BJ (cell line): ENCODE results near the gene LYPD8. TPM values are rescaled to one million over a fixed set of nuclear protein-coding genes. Genes with fewer than 3 reads are reported as not detected.

ENCODE experiments used
- CTCF ChIA-PET: fragments of 350-600 bp; formaldehyde crosslinking; extraction: SDS; loops from one replicate; lab custom pipeline; 2021; ENCODE audit warnings: antibody characterized with exemption, inconsistent platforms; lab: Yijun Ruan, JAX
- POLR2A ChIA-PET: fragments of 300-600 bp; sonication (Branson Sonifier 250); formaldehyde crosslinking; extraction: SDS; loops from one replicate; lab custom pipeline; 2021; ENCODE audit warnings: antibody characterized with exemption; lab: Charles Lee
- DNase-seq: peaks from one replicate; pipeline ENCODE4 v3.0.0-alpha.2; 2011; ENCODE audit warnings: low read depth
- H3K27me3 ChIP-seq: 2 replicates; pipeline ENCODE4 v1.6.0; 2011; ENCODE audit warnings: low read length; ENCODE audit not compliant: control insufficient read depth, insufficient read depth
- H3K36me3 ChIP-seq: 2 replicates; pipeline ENCODE4 v1.5.1; 2011; ENCODE audit warnings: low read length; ENCODE audit not compliant: control insufficient read depth, insufficient read depth
- H3K4me3 ChIP-seq: 2 replicates; pipeline ENCODE4 v1.5.1; 2011; ENCODE audit warnings: low read depth, mild to moderate bottlenecking, control low read depth, low read length
- polyA plus RNA-seq: library from polyadenylated mRNA; depleted of rRNA; stranded (reverse); fragments of >200 nt; gene quantifications from 2 replicates; pipeline ENCODE4 v1.2.3, GENCODE V29; 2011
- TF ChIP-seq, protein P1 (sequence below): IDR thresholded peaks from 2 replicates; pipeline ENCODE4 v1.5.1; 2011; ENCODE audit warnings: low read depth, mild to moderate bottlenecking, control low read depth, inconsistent platforms, low read length, moderate library complexity; ENCODE audit not compliant: insufficient read depth

Gene LYPD8
- polyA plus RNA-seq, 1 experiment = not detected

DNA sequence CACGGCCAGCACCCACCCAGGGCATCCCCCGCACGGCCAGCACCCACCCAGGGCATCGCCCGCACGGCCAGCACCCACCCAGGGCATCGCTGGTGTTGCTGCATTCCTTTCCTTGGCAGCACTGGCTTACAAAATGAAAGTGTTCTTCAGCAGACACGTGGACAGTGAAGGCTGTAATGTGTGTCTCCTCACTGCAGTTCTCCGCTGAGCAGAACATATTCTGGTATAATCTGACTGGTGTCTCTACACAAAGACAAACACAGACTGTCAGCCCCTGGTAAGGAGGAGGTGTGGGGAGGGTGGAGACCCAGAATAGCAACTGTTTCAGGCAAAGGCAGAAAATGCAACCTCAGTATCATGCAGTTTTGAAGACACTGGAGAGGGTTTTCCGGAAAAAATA lies 7.3 kb downstream of the LYPD8 start:
- H3K27me3 ChIP-seq = no peaks in the 10 kb centered on the region
- TF ChIP-seq, protein P1, sequence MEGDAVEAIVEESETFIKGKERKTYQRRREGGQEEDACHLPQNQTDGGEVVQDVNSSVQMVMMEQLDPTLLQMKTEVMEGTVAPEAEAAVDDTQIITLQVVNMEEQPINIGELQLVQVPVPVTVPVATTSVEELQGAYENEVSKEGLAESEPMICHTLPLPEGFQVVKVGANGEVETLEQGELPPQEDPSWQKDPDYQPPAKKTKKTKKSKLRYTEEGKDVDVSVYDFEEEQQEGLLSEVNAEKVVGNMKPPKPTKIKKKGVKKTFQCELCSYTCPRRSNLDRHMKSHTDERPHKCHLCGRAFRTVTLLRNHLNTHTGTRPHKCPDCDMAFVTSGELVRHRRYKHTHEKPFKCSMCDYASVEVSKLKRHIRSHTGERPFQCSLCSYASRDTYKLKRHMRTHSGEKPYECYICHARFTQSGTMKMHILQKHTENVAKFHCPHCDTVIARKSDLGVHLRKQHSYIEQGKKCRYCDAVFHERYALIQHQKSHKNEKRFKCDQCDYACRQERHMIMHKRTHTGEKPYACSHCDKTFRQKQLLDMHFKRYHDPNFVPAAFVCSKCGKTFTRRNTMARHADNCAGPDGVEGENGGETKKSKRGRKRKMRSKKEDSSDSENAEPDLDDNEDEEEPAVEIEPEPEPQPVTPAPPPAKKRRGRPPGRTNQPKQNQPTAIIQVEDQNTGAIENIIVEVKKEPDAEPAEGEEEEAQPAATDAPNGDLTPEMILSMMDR = no peak
- H3K36me3 ChIP-seq = no peaks in the 10 kb centered on the region
- DNase-seq = no peak
- ChIA-PET POLR2A (no interaction called here), CTCF (no interaction called here)
- H3K4me3 ChIP-seq = no peak overlapping the region

DNA sequence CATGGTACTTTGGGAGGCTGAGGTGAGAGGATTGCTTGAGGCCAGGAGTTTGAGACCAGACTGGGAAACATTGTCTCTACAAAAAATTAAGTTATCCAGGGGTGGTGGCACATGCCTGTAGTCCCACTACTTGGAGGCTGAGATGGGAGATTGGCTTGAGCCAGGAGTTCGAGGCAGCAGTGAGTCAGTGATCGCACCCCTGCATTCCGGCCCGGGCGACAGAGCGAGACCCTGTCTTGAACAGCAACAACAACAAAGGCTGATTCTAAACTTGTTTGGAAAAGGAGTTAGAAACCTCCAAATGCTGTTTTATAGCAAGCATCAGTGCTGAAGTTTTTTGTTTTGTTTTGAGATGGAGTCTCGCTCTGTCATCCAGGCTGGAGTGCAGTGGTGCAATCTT lies 14.7 kb downstream of the LYPD8 start:
- ChIA-PET CTCF (no interaction called here), POLR2A (no interaction called here)
- DNase-seq = no peak
- TF ChIP-seq, protein P1 = no peak
- Histone ChIP-seq H3K4me3 (no peak overlapping the region), H3K27me3 (no peaks in the 10 kb centered on the region), H3K36me3 (no peaks in the 10 kb centered on the region)

DNA sequence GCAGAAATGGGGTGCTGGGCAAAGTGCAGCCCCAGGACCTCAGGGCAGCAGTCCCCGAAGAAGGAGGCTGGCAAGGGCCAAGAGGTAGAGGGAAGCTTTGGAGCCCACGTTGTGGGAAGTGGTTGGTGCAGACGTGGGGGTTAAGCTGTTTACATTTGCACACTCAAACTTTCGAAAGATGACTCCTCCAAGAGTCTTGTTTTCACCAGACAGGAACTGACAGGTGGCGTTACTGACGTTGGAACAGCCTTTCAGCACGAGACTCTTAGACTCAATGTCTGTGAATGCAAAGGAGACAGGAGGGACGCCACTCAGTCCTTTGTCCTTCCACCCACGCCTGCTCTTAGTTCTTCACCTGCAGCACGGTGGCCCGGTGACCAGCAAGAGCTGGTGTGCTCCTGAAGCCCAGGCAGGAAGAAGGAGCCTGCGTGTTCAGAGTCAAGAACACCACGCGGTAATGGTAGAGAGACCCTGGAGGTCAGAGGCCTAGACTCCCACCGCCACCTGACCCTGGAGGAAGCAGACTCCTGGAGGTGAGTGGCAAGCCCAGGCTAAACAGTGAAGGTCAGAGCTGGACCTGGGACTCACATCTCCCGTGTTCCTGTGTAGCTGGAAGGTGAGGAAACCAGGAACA lies 15.9 kb downstream of the LYPD8 start:
- TF ChIP-seq, protein P1 = no peak
- Histone ChIP-seq H3K4me3 (no peak overlapping the region), H3K36me3 (no peaks in the 10 kb centered on the region), H3K27me3 (no peaks in the 10 kb centered on the region)
- DNase-seq = no peak
- CTCF ChIA-PET = no interaction called here
- POLR2A ChIA-PET = no interaction called here

DNA sequence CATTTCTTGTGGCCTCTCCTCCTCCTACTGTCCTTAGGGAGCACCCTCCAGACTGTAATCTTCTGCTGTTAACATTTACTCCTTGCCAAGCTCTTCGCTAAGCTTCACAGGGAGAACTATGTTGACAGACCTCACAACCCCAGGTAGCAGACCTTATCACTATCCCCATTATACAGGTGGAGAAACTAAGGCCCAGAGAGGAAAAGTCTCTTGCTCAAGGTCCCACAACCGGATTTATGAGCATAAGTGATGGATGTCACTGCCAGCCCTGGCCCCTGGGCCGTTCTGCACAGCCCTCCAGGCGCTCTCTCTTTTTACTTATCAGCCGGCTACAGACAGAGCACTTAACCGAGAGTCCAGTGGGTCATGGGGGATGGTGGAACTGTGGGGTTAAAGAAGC lies 18.1 kb downstream of the LYPD8 start:
- no peak for DNase-seq
- ChIA-PET CTCF (no interaction called here), POLR2A (no interaction called here)
- Histone ChIP-seq H3K36me3 (no peaks in the 10 kb centered on the region), H3K4me3 (no peak overlapping the region), H3K27me3 (no peaks in the 10 kb centered on the region)
- TF ChIP-seq, protein P1 = no peak

DNA sequence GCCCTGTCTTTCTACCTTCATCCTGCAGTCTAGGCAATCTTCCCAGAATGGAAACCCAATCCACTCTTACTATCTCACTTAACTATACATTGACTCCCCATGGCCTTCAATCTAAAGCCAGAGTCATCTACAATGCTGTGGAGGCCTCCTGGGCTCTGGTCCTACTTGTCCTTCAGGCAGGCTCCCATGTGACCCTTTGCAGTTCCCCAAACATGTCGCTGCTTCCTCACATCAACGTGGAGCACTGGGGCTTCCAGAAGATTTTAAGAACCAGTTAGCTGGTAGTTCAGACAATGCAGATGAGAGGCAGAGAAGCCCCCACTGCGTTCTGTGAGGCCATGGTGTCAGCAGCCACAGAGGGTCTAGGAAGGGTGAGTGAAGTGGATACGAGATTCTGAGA lies 18.6 kb downstream of the LYPD8 start:
- no peak for DNase-seq
- CTCF ChIA-PET = no interaction called here
- TF ChIP-seq, protein P1 = no peak
- POLR2A ChIA-PET = no interaction called here
- no peaks in the 10 kb centered on the region for H3K36me3 ChIP-seq
- no peak overlapping the region for H3K4me3 ChIP-seq
- no peaks in the 10 kb centered on the region for H3K27me3 ChIP-seq
